Stimulated activated naive B cell treated with anti-CD40 and anti-IgM and Interleukin-4, amounts not matched to agents 10 μg/mL and 1 μg/mL and 100 μg/mL, for 72 hours (primary cell): ENCODE data around the gene POLR3K.
"Not testable (repeated sequence)": the region's sequence is repeated elsewhere in the genome, so short reads cannot be mapped to it uniquely, and the experiment has no call there.

Experiments used
- ATAC-seq, 2 donors: fragments of 150-1000 bp; cut with Tn5 transposase; replicated peaks; 2 replicates each; pipeline ENCODE4 v1.10.0; 2021; ENCODE audit warnings: moderate library complexity in 1 of 2
- DNase-seq: peaks from one replicate; pipeline ENCODE4 v3.0.0; 2021
- H3K27ac Mint-ChIP-seq: one replicate; pipeline ENCODE4 v1.8.0; 2022; ENCODE audit warnings: mild to moderate bottlenecking, mixed read lengths
- H3K27me3 Mint-ChIP-seq, 2 donors: one replicate each; pipeline ENCODE4 v1.8.0; 2022; ENCODE audit warnings: mixed read lengths in 2 of 2
- H3K36me3 Mint-ChIP-seq, 2 donors: one replicate each; pipeline ENCODE4 v1.8.0; 2022; ENCODE audit warnings: mixed read lengths in 2 of 2, mild to moderate bottlenecking in 1 of 2
- H3K4me1 Mint-ChIP-seq, 2 donors: one replicate each; pipeline ENCODE4 v1.8.0; 2022; ENCODE audit warnings: mixed read lengths in 2 of 2, mild to moderate bottlenecking in 1 of 2
- H3K4me3 Mint-ChIP-seq, 2 donors: one replicate each; pipeline ENCODE4 v1.8.0; 2022; ENCODE audit warnings: mild to moderate bottlenecking in 2 of 2, mixed read lengths in 2 of 2, moderate library complexity in 1 of 2
- H3K9me3 Mint-ChIP-seq, 2 donors: one replicate each; pipeline ENCODE4 v1.8.0; 2022; ENCODE audit warnings: mixed read lengths in 2 of 2, mild to moderate bottlenecking in 1 of 2

POLR3K gene

DNA sequence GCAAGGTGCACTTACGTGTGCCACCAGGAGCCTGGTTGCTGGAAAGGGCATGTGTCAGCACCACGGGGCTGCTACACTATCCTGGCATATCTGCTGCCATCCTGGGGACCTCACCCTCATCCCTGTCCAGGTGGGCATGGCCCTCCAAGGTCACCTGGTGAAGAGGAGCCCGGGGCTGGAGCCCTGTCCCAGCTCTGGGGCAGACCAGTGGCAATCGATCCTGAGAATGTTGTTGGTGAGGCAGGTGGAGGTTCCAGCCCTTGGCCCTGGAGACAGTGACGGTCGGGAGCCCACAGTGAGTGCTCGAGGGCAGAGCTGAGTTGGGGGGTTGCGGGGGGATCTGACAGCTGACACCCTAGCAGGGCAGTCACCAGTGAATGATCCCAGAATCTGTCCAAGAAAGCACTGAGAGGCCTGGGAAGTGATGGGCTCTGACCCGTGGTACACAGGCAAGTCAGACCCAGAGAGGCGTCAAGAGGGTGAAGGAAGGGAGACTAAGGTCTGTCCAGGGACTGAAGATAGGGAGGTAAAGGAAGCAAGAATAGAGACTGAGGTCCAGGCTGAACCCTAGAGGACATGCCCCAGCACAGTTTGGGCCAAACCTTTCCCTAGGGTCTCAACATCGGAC, 17.6 kb downstream of the POLR3K start:
- H3K27ac Mint-ChIP-seq = peak overlapping the region; percentile 94
- peaks cover 56 to 77% of the 10 kb centered on the region in 2 donors for H3K4me1 Mint-ChIP-seq
- peak overlapping the region; percentile 40 to 70 for H3K4me3 Mint-ChIP-seq
- H3K9me3 Mint-ChIP-seq = no peaks in the 10 kb centered on the region
- H3K36me3 Mint-ChIP-seq = peaks cover 11 to 41% of the 10 kb centered on the region in 2 donors
- H3K27me3 Mint-ChIP-seq = no peaks in the 10 kb centered on the region
- DNase-seq (no peak), ATAC-seq (no peak)

DNA sequence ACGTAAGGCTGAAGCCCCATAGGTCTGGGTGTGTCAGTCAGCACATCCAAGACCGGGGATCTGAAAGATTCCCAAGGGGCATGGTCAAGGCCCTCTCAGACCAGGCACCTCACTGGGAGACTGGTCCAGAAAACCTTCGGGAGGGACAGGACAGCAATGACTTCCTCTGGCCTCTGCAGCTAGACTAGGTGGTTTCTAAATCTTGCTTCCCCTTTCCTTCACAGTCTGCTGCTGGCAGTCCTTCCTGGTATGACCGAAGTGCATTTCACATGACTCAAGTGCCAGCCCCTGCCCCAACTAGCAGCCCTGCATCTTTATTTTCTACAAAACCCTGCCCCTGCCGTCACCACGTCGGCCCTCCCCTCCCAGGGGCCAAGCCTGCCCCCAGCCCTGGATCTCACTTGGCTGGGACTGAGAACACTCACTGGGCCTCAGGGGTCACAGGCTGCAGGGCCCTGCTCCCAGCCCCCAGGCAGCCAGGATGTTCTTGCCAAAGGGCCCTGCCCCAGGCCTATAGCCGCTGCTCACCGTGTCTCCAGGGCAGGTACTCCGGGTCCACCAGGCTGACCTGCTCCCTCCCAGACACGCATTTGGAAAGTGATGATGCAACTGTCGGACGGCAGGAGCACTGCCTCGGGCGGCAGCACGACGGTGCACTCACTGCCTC, 18.3 kb downstream of the POLR3K start:
- H3K27me3 Mint-ChIP-seq = no peaks in the 10 kb centered on the region
- H3K27ac Mint-ChIP-seq = peak overlapping the region; percentile 94
- peak overlapping the region; percentile 70 to 75 for H3K4me3 Mint-ChIP-seq

DNA sequence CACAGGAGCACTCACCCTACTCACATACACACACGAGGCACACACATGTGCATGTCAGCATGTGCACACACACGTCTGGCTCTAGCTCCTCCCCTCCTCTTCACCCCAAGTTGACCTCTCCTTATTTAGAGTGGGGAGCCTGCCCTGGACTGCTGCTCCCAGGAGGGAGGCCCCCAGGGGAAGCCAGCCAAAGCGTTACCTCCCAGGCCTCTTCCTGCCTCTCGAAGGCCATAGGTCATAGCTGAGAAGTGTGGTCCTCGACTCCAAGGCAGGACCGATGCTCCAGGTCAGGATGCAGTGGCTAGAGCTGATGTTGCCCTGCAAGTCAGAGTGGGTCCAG, 18.8 kb downstream of the POLR3K start:
- no peaks in the 10 kb centered on the region for H3K9me3 Mint-ChIP-seq
- H3K27ac Mint-ChIP-seq = peak overlapping the region; percentile 94
- H3K4me3 Mint-ChIP-seq = peak overlapping the region; percentile 70 to 75
- H3K4me1 Mint-ChIP-seq = peaks cover 58 to 85% of the 10 kb centered on the region in 2 donors
- no peak for DNase-seq
- H3K27me3 Mint-ChIP-seq = no peaks in the 10 kb centered on the region
- peaks cover 11 to 44% of the 10 kb centered on the region in 2 donors for H3K36me3 Mint-ChIP-seq
- peak; percentile 15 to 16 for ATAC-seq

More for the DNA sequence above, 18.3 kb downstream of the POLR3K start:
- DNase-seq (peak; percentile 49), ATAC-seq (peak; percentile 81 to 84)
- Mint-ChIP-seq H3K4me1 (peaks cover 58 to 84% of the 10 kb centered on the region in 2 donors), H3K9me3 (no peaks in the 10 kb centered on the region), H3K36me3 (peaks cover 11 to 44% of the 10 kb centered on the region in 2 donors)

DNA sequence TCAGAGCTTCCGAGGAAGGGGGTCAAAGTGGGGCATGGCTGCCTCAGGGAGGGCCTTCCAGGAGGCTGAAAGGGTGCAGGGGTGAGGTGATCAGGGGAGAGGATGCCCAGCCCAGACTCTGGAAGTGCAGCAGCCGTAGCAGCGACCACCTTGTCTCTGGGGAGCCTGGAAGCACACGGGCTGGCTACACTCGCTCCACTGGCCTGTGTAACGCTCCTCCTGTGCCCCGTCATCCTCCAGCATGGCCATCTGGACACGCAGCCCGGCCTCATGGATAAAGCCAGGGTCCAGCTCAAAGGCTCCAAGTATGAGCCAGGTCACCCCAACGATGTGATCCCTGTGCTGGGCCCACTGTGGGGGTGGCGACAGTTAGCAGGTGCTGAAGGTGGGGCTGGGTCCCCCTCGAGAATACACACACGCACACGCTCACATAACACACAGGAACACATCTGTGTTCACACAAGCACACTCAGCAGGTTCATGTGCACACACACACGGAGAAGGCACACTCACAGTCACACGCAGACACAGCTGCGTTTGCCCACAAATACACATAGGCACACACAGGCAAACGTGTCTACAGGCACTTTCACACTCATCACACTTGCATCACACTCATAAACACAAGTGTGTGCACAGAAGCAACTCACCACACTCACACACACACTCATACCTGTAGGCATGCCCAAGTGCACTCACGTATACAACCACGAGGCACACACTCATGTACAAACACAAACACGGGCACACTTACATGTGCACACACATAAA, 19.3 kb downstream of the POLR3K start:
- Mint-ChIP-seq H3K36me3 (peaks cover 8 to 39% of the 10 kb centered on the region in 2 donors), H3K4me1 (peaks cover 53 to 80% of the 10 kb centered on the region in 2 donors), H3K4me3 (peak overlapping the region; percentile 70 to 75), H3K27me3 (no peaks in the 10 kb centered on the region), H3K27ac (peak overlapping the region; percentile 94), H3K9me3 (no peaks in the 10 kb centered on the region)
- ATAC-seq (no peak), DNase-seq (no peak)

DNA sequence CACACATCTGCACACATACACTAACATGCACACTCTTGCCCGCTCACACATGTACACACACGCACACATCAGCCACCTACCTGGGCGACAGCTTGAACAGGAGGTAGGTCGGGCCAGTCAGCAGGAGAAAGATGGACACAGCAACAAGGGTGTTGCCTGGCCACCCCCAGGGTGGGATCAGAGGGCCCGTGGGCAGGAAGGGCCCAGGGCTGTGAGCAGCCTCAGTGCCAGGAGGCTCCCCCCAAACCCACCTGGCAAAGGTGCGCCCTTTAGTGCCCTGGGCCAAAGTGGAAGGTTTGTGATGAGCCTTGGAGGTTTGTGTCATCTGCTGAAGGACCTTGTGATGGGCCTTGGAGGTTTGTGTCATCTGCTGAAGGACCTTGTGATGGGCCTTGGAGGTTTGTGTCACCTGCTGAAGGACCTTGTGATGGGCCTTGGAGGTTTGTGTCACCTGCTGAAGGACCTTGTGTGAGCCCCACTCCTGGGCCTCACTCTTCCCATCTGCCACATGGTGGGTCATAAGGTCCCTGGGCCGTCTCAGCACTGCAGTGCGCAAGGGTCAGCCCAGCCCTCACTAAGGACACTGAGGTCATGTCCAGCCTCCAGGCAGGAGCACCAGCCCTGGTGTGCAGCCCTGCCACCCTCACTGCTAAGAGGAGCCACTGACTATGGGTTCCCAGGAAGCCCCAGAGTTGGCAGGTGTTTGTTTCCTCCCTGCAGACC, 20.1 kb downstream of the POLR3K start:
- H3K9me3 Mint-ChIP-seq, DNase-seq, H3K27me3 Mint-ChIP-seq, ATAC-seq: not testable (repeated sequence)
- Mint-ChIP-seq H3K4me1 (peaks cover 45 to 72% of the 10 kb centered on the region in 2 donors), H3K27ac (peak overlapping the region; percentile 94), H3K36me3 (peaks cover 8 to 34% of the 10 kb centered on the region in 2 donors), H3K4me3 (peak overlapping the region; percentile 47 to 68)

DNA sequence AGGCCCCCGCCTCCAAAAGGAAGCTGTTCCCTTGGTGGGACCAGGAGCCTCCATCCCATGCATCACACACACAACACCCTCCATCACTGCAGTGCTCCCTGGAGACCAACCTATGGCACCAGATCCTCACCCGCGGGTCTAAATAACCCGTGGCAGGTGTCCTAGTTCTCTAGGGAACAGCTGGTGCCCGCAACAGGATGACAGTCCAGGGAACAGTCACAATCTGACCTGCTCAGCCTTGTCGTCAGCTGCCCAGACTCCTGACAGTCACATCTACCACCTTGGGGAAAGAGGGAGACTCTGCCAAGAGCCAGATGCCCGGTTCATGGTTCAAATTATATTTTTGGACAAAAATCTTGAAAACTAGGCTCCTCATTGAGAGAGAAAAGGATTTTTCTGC, 22.8 kb downstream of the POLR3K start:
- peaks cover 23 to 46% of the 10 kb centered on the region in 2 donors for H3K4me1 Mint-ChIP-seq
- peak overlapping the region; percentile 51 for H3K27ac Mint-ChIP-seq

DNA sequence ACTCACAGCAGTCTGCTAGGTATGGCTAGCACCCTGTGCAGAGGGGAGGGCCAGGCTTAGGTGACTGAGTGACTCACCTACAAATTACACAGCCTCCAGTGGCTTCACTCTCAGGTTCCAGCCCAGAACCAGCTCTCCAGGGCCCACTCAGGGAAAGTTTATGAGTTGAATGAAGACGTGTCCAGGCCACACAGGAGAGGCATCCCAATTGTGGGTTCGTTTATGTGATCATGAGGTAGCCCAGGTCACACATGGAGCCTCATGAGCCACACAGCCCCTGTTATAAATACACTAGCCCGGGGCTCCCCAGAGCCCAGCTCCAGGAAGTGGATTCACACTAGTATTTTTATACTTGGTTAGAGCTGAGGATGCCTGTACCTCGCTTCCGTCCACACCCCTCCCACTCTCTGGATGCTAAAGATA, 27.5 kb downstream of the POLR3K start:
- DNase-seq, H3K4me3 Mint-ChIP-seq, H3K36me3 Mint-ChIP-seq, H3K9me3 Mint-ChIP-seq, H3K4me1 Mint-ChIP-seq, H3K27ac Mint-ChIP-seq, H3K27me3 Mint-ChIP-seq: not testable (repeated sequence)
- peak; percentile 79 to 81 for ATAC-seq

More for the DNA sequence above, 22.8 kb downstream of the POLR3K start:
- not testable (repeated sequence) for H3K4me3 Mint-ChIP-seq, DNase-seq, ATAC-seq, H3K9me3 Mint-ChIP-seq, H3K27me3 Mint-ChIP-seq
- H3K36me3 Mint-ChIP-seq = peaks cover 5 to 19% of the 10 kb centered on the region in 2 donors

DNA sequence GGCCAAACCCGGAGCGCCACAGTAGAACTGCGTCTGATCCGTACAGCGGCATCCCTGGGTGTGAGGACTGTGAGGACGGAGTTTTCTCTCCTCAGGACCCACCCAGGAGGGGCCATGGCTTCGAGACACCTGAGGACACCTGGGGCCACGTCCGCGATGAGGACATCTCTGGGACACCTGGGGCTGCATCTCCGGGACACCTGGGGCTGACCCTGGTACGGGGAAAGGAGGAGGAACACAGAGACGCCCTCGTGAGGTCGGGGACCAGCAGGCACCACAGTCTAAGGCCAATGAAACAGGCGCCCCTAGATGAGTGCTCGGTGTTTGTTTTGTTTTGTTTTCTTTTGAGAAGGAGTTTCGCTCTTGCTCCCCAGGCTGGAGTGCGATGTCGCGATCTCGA, 29.3 kb downstream of the POLR3K start:
- not testable (repeated sequence) for H3K36me3 Mint-ChIP-seq, ATAC-seq, H3K4me3 Mint-ChIP-seq, H3K27ac Mint-ChIP-seq, H3K4me1 Mint-ChIP-seq, H3K9me3 Mint-ChIP-seq, H3K27me3 Mint-ChIP-seq, DNase-seq

DNA sequence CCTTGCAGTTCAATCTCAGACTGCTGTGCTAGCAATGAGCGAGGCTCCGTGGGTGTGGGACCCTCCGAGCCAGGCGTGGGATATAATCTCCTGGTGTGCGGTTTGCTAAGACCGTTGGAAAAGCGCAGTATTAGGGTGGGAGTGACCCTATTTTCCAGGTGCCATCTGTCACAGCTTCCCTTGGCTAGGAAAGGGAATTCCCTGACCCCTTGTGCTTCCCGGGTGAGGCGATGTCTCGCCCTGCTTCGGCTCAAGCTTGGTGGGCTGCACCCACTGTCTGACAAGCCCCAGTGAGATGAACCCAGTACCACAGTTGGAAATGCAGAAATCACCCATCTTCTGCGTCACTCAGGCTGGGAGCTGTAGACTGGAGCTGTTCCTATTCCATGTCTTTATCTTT, 32.5 kb downstream of the POLR3K start:
- ATAC-seq, H3K27me3 Mint-ChIP-seq, H3K4me3 Mint-ChIP-seq, H3K27ac Mint-ChIP-seq, H3K4me1 Mint-ChIP-seq, H3K36me3 Mint-ChIP-seq, H3K9me3 Mint-ChIP-seq, DNase-seq: not testable (repeated sequence)

DNA sequence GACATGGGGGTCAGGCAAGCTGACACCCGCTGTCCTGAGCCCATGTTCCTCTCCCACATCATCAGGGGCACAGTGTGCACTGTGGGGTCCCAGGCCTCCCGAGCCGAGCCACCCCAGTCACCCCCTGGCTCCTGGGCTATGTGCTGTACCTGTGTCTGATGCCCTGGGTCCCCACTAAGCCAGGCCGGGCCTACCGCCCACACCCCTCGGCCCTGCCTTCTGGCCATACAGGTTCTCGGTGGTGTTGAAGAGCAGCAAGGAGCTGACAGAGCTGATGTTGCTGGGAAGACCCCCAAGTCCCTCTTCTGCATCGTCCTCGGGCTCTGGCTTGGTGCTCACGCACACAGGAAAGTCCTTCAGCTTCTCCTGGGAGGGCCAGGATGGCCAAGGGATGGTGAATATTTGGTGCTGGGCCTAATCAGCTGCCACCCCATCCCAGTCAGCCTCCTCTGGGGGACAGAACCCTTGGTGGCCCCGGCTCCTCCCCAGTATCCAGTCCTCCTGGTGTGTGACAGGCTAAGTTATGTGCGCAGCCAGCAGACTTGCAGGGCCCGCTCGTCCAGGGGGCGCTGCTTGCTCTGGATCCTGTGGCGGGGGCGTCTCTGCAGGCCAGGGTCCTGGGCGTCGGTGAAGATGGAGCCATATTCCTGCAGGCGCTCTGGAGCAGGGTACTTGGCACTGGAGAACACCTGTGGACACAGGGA, 36.2 kb downstream of the POLR3K start:
- not testable (repeated sequence) for ATAC-seq, DNase-seq, H3K4me3 Mint-ChIP-seq, H3K4me1 Mint-ChIP-seq, H3K27me3 Mint-ChIP-seq, H3K27ac Mint-ChIP-seq, H3K9me3 Mint-ChIP-seq, H3K36me3 Mint-ChIP-seq

DNA sequence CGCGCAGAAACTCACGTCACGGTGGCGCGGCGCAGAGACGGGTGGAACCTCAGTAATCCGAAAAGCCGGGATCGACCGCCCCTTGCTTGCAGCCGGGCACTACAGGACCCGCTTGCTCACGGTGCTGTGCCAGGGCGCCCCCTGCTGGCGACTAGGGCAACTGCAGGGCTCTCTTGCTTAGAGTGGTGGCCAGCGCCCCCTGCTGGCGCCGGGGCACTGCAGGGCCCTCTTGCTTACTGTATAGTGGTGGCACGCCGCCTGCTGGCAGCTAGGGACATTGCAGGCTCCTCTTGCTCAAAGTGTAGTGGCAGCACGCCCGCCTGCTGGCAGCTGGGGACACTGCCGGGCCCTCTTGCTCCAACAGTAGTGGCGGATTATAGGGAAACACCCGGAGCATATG, 42.6 kb downstream of the POLR3K start:
- not testable (repeated sequence) for H3K27me3 Mint-ChIP-seq, H3K36me3 Mint-ChIP-seq, H3K4me1 Mint-ChIP-seq, H3K9me3 Mint-ChIP-seq
- peak; percentile 41 to 75 for ATAC-seq
- peak; percentile 86 for DNase-seq
- H3K27ac Mint-ChIP-seq = peak overlapping the region; percentile 56
- peak overlapping the region; percentile 39 to 55 for H3K4me3 Mint-ChIP-seq

DNA sequence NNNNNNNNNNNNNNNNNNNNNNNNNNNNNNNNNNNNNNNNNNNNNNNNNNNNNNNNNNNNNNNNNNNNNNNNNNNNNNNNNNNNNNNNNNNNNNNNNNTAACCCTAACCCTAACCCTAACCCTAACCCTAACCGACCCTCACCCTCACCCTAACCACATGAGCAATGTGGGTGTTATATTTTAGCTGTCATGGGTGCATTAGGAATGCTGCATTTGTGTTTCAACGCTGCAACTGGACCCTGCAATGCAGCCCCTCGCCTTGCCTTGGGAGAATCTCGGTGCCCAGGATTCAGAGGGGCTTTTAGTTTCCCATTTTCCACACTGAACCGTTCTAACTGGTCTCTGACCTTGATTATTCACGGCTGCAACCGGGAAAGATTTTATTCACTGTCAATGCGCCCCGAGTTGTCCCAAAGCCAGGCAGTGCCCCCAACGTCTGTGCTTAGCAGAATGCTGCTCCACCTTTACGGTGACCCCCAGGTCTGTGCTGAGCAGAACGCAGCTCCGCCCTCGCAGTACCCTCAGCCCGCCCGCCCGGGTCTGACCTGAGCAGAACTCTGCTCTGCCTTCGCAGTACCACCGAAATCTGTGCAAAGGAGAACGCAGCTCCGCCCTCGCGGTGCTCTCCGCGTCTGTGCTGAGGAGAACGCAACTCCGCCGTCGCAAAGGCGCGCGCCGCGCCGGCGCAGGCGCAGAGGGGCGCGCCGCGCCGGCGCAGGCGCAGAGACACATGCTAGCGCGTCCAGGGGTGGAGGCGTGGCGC, 43.3 kb downstream of the POLR3K start:
- Mint-ChIP-seq H3K27ac (no peak overlapping the region), H3K27me3 (no peaks in the 10 kb centered on the region), H3K4me1 (no peaks in the 10 kb centered on the region), H3K9me3 (no peaks in the 10 kb centered on the region), H3K36me3 (no peaks in the 10 kb centered on the region), H3K4me3 (peak overlapping the region; percentile 67 to 74)
- DNase-seq (no peak), ATAC-seq (peak; percentile 78 to 94)
